ENCODE measurements around the gene ZNF497. TPM values are rescaled to one million over a fixed set of nuclear protein-coding genes. Genes with fewer than 3 reads are reported as not detected.

Gene ZNF497
- total and polyA plus RNA-seq, 9 of the 15 experiments (the other 6 are each of a cell fraction or from before 2014, with no cell fraction given): 0.06 to 0.98 (median 0.44) TPM; not detected in 1

GRCh38 chr19:58326914-58327726, 35.4 kb downstream of the ZNF497 start, which contains the start of gene ZSCAN22:
ZSCAN22 (plus strand) TSS chr19:58326994; CDS start chr19:58334803, 7,809 bp downstream.
- ChIA-PET POLR2A (interaction anchor here (0.6 to 2.2 kb wide), 10 partner anchors 10 to 232 kb away, joined by 3 to 15 read pairs (median 6); partner anchors contain the start of genes RPS5 and ZBTB45), CTCF (ENCODE audit: low intra/inter-chr PET ratio) (no interaction called here)
- intact Hi-C loops (cut with micrococcal nuclease): loop anchor here (1.0 to 5.0 kb wide), 7 partner anchors 22 to 192 kb away; partner anchors contain the start of genes ERVK3-1, ZBTB45, ZNF274 and ZNF446
- ATAC-seq (peak; percentile 95), FAIRE-seq (peak; percentile 93), DNase-seq (ENCODE audit: extremely low read depth in 1 of 4, low spot score in 3 of 4) (peak; percentile 89 to 98 (median 92))
- Histone ChIP-seq H3K9me3 (replicated peaks; ENCODE audit: control insufficient read depth, insufficient read depth, low read depth, low read length) (no peaks in the 10 kb centered on the region), H3K4me2 (ENCODE audit: insufficient read depth, low read length) (peak within 1 kb of the TSS; percentile 100), H4K20me1 (replicated peaks; ENCODE audit: control insufficient read depth, insufficient read depth, low read length) (peaks cover 4% of the 10 kb centered on the region; the same call in 1 of the 2 replicates), H3K27ac (ENCODE audit: extremely low read depth, low read depth, low read length) (peak within 1 kb of the TSS; percentile 94), H3K9ac (ENCODE audit: insufficient read depth in 1 of 2, low read depth in 2 of 2, low read length in 2 of 2) (peak within 1 kb of the TSS; percentile 92 to 96), H3K79me2 (ENCODE audit: control insufficient read depth, insufficient read depth, low read length) (peaks cover 49% of the 10 kb centered on the region), H3K9me1 (ENCODE audit: control insufficient read depth, insufficient read depth, low read length) (peaks cover 2% of the 10 kb centered on the region), H3K27me3 (ENCODE audit: control insufficient read depth in 2 of 2, insufficient read depth in 2 of 2, low read length in 2 of 2) (no peaks in the 10 kb centered on the region), H3K36me3 (ENCODE audit: control insufficient read depth, insufficient read depth, low read length) (no peaks in the 10 kb centered on the region; the same call in 2 of the 3 replicates), H2AFZ (ENCODE audit: low read depth, low read length) (peak within 1 kb of the TSS; percentile 99), H3K4me1 (replicated peaks in 1 of 2; ENCODE audit: control insufficient read depth in 2 of 2, insufficient read depth in 2 of 2, low read length in 2 of 2) (peaks cover 20 to 25% of the 10 kb centered on the region in 2 experiments; a peak in 4 of 5 replicates), H3K4me3 (peak within 1 kb of the TSS; percentile 98)
- TSS peak; percentile 59 for BruUV-seq (replicated peaks)
- 2% methylated on average over 54 of the region's 62 CpGs for WGBS (ENCODE audit: insufficient coverage, low coverage, missing lambda C conversion rate)
- in situ Hi-C loops (cut with MboI): no loop called here
- TF ChIP-seq ZC3H4 (CRISPR knock-in tag; IDR thresholded peaks at IDR 0.05; ENCODE audit: borderline replicate concordance) (no peak), FOXP4 (CRISPR knock-in tag; IDR thresholded peaks at IDR 0.05; ENCODE audit: borderline replicate concordance) (peak; percentile 30; the same call in 1 of the 2 replicates), DLX4 (CRISPR knock-in tag; IDR thresholded peaks at IDR 0.05) (no peak), KDM1A (IDR thresholded peaks at IDR 0.05) (no peak; a peak in 1 of 4 replicates), TRIM25 (IDR thresholded peaks at IDR 0.05; ENCODE audit: borderline replicate concordance) (peak; percentile 31; the same call in 1 of the 2 replicates), HMGN3 (IDR thresholded peaks at IDR 0.05; ENCODE audit: borderline replicate concordance, extremely low read depth, insufficient read length, low read depth, low read length) (no peak), ZNF644 (tag; IDR thresholded peaks at IDR 0.05; ENCODE audit: low read depth) (peak; percentile 94), PRDM10 (IDR thresholded peaks at IDR 0.05; ENCODE audit: partially characterized antibody) (peak; percentile 57), SRSF7 (optimal IDR thresholded peaks at IDR 0.05; ENCODE audit: low read depth, low read length) (no peak), ZNF311 (CRISPR knock-in tag; IDR thresholded peaks at IDR 0.05) (no peak), RHOXF2B (CRISPR knock-in tag; conservative IDR thresholded peaks at IDR 0.05) (no peak), ZNF41 (CRISPR knock-in tag; conservative IDR thresholded peaks at IDR 0.05) (no peak)

Measured in K562 (cell line).